ENCODE data around the gene RNF39.

DNA sequence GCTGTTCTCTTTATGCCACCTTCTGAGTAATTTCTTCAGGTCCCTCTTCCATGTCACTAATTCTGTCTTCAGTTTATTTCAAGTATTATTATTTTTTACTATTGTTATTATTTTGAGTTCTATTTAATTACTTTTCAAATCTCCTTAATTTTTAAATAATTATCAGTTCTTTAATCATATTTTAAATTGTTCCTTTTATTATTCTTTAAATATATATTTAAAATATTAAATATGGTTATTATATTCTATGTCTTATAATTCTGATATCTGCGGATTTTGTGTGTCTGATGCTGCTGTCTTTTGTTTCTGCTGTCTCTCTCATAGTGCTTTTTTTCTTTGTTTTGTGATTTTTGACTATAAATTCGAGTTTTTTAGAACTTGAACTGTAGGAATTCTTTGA, 12.3 kb downstream of the RNF39 start:
- TF ChIP-seq, protein P1, sequence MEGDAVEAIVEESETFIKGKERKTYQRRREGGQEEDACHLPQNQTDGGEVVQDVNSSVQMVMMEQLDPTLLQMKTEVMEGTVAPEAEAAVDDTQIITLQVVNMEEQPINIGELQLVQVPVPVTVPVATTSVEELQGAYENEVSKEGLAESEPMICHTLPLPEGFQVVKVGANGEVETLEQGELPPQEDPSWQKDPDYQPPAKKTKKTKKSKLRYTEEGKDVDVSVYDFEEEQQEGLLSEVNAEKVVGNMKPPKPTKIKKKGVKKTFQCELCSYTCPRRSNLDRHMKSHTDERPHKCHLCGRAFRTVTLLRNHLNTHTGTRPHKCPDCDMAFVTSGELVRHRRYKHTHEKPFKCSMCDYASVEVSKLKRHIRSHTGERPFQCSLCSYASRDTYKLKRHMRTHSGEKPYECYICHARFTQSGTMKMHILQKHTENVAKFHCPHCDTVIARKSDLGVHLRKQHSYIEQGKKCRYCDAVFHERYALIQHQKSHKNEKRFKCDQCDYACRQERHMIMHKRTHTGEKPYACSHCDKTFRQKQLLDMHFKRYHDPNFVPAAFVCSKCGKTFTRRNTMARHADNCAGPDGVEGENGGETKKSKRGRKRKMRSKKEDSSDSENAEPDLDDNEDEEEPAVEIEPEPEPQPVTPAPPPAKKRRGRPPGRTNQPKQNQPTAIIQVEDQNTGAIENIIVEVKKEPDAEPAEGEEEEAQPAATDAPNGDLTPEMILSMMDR (IDR thresholded peaks at IDR 0.05) = no peak
- TF ChIP-seq POLR2A (IDR thresholded peaks at IDR 0.05) (no peak), EP300 (IDR thresholded peaks at IDR 0.05) (no peak)
